Measurements from ENCODE around the gene ZNF846. TPM values are rescaled to one million over a fixed set of nuclear protein-coding genes. Genes with fewer than 3 reads are reported as not detected.

The ZNF846 gene
- polyA plus RNA-seq, 1 of the 3 experiments (the other 2 are of a cell fraction), result 6.7 TPM

DNA sequence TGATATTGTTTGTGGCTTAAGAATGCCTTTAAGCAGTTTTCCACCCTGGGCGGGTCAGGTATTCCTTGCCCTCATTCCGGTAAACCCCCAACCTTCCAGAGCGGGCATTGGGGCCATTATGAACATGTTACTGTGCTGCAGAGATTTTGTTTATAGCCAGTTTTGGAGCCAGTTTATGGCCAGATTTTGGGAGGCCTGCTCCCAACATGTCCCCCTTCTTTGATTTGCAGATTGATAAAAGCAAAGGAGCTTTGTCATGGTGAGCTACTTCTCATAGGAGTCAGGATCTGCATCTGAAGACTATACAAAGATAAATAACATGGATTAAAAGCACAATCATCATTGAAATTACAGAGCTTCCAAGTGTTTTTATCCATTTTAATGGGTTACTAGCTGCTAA, 56.7 kb downstream of the ZNF846 start (continued):
- TF ChIP-seq, protein P1, sequence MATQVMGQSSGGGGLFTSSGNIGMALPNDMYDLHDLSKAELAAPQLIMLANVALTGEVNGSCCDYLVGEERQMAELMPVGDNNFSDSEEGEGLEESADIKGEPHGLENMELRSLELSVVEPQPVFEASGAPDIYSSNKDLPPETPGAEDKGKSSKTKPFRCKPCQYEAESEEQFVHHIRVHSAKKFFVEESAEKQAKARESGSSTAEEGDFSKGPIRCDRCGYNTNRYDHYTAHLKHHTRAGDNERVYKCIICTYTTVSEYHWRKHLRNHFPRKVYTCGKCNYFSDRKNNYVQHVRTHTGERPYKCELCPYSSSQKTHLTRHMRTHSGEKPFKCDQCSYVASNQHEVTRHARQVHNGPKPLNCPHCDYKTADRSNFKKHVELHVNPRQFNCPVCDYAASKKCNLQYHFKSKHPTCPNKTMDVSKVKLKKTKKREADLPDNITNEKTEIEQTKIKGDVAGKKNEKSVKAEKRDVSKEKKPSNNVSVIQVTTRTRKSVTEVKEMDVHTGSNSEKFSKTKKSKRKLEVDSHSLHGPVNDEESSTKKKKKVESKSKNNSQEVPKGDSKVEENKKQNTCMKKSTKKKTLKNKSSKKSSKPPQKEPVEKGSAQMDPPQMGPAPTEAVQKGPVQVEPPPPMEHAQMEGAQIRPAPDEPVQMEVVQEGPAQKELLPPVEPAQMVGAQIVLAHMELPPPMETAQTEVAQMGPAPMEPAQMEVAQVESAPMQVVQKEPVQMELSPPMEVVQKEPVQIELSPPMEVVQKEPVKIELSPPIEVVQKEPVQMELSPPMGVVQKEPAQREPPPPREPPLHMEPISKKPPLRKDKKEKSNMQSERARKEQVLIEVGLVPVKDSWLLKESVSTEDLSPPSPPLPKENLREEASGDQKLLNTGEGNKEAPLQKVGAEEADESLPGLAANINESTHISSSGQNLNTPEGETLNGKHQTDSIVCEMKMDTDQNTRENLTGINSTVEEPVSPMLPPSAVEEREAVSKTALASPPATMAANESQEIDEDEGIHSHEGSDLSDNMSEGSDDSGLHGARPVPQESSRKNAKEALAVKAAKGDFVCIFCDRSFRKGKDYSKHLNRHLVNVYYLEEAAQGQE (IDR thresholded peaks at IDR 0.05; ENCODE audit: low read depth, low read length), result no peak

DNA sequence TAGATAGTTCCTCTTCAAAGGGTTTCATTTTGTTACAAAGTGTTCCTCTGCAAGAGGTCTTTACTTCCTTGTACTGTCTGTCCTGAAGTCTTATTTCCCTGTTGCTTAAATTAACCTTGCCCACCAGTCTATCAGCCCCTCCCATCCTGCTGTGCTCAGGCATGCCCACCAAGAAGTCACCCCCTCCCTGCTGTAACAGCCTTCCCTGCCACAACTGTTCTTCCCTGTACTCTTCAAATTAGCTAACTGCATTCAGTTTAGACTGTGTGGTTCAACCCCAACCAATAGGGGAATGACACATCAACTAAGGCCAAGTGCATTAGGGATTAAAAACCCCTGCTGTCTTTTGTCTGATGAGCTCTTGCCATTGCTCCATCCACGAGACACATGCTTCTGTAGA, 59.2 kb downstream of the ZNF846 start:
- ChIA-PET CTCF (no interaction called here), POLR2A (no interaction called here)
- no peaks in the 10 kb centered on the region for H3K79me2 ChIP-seq (ENCODE audit: insufficient read depth)
- no peak overlapping the region for H2AFZ ChIP-seq (ENCODE audit: low read depth)
- no peaks in the 10 kb centered on the region for H3K4me1 ChIP-seq (ENCODE audit: control insufficient read depth in 1 of 2, insufficient read depth in 2 of 2, low read depth in 1 of 2, low read length in 1 of 2)
- no peaks in the 10 kb centered on the region; the same call in 1 of the 2 replicates for H3K27me3 ChIP-seq (ENCODE audit: insufficient read depth)
- no peak overlapping the region for H3K4me2 ChIP-seq
- no peaks in the 10 kb centered on the region for H3K9me3 ChIP-seq
- H3K9ac ChIP-seq, result no peak overlapping the region
- no peak for DNase-seq
- no peaks in the 10 kb centered on the region for H3F3A ChIP-seq (replicated peaks; ENCODE audit: insufficient read depth)
- TF ChIP-seq POLR2AphosphoS5 (IDR thresholded peaks at IDR 0.05; ENCODE audit: low read depth, low read length) (no peak), FOXJ3 (CRISPR knock-in tag; IDR thresholded peaks at IDR 0.05) (no peak), RFX5 (IDR thresholded peaks at IDR 0.05; ENCODE audit: low read length) (no peak), SIN3A (IDR thresholded peaks at IDR 0.05; ENCODE audit: borderline replicate concordance, low read depth, low read length) (no peak), NFIC (IDR thresholded peaks at IDR 0.05; ENCODE audit: borderline replicate concordance) (no peak), MEF2A (IDR thresholded peaks at IDR 0.05; ENCODE audit: borderline replicate concordance, low read depth) (no peak), TEAD4 (IDR thresholded peaks at IDR 0.05; ENCODE audit: borderline replicate concordance, insufficient read depth) (no peak), GATA2 (CRISPR knock-in tag; IDR thresholded peaks at IDR 0.05) (no peak), MXI1 (IDR thresholded peaks at IDR 0.05; ENCODE audit: low read depth, low read length) (no peak), GABPA (IDR thresholded peaks at IDR 0.05; ENCODE audit: low read depth) (no peak), YY1 (IDR thresholded peaks at IDR 0.05; ENCODE audit: low read depth) (no peak), RAD21 (IDR thresholded peaks at IDR 0.05; ENCODE audit: low read length) (no peak), TCF12 (IDR thresholded peaks at IDR 0.05) (no peak)
- TF ChIP-seq, protein P2, sequence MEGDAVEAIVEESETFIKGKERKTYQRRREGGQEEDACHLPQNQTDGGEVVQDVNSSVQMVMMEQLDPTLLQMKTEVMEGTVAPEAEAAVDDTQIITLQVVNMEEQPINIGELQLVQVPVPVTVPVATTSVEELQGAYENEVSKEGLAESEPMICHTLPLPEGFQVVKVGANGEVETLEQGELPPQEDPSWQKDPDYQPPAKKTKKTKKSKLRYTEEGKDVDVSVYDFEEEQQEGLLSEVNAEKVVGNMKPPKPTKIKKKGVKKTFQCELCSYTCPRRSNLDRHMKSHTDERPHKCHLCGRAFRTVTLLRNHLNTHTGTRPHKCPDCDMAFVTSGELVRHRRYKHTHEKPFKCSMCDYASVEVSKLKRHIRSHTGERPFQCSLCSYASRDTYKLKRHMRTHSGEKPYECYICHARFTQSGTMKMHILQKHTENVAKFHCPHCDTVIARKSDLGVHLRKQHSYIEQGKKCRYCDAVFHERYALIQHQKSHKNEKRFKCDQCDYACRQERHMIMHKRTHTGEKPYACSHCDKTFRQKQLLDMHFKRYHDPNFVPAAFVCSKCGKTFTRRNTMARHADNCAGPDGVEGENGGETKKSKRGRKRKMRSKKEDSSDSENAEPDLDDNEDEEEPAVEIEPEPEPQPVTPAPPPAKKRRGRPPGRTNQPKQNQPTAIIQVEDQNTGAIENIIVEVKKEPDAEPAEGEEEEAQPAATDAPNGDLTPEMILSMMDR (IDR thresholded peaks at IDR 0.05), result no peak
- TF ChIP-seq, protein P1 (IDR thresholded peaks at IDR 0.05; ENCODE audit: low read depth, low read length), result no peak
- TF ChIP-seq, protein P3, sequence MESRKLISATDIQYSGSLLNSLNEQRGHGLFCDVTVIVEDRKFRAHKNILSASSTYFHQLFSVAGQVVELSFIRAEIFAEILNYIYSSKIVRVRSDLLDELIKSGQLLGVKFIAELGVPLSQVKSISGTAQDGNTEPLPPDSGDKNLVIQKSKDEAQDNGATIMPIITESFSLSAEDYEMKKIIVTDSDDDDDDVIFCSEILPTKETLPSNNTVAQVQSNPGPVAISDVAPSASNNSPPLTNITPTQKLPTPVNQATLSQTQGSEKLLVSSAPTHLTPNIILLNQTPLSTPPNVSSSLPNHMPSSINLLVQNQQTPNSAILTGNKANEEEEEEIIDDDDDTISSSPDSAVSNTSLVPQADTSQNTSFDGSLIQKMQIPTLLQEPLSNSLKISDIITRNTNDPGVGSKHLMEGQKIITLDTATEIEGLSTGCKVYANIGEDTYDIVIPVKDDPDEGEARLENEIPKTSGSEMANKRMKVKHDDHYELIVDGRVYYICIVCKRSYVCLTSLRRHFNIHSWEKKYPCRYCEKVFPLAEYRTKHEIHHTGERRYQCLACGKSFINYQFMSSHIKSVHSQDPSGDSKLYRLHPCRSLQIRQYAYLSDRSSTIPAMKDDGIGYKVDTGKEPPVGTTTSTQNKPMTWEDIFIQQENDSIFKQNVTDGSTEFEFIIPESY (IDR thresholded peaks at IDR 0.05; ENCODE audit: borderline replicate concordance, low read depth), result no peak
- no peak overlapping the region for H3K4me3 ChIP-seq (ENCODE audit: low read depth in 2 of 2, low read length in 1 of 2)
- no peaks in the 10 kb centered on the region for H4K20me1 ChIP-seq (ENCODE audit: insufficient read depth)
- WGBS (ENCODE audit: low lambda C conversion rate), result 0% methylated on average over 1 of the region's 1 CpG
- no peak overlapping the region for H3K27ac ChIP-seq (ENCODE audit: low read depth in 2 of 2, low read length in 1 of 2)
- H3K36me3 ChIP-seq (replicated peaks in 1 of 2; ENCODE audit: control insufficient read depth in 1 of 2, insufficient read depth in 2 of 2, low read length in 1 of 2), result no peaks in the 10 kb centered on the region
- H3K9me2 ChIP-seq, result no peaks in the 10 kb centered on the region

All from SK-N-SH (cell line).